HG03442 (cell line): ENCODE measurements around the gene LEMD3.

Experiments
- ATAC-seq: cut with Tn5 transposase; IDR thresholded peaks from one replicate; pipeline ENCODE4 v1.9.1; 2021; ENCODE audit warnings: mild to moderate bottlenecking, moderate library complexity; ENCODE audit not compliant: unreplicated experiment

Gene LEMD3

GRCh38 chr12:65169320-65170208 lies at the start of gene LEMD3:
LEMD3 (plus strand) TSS chr12:65169583; CDS start chr12:65169597, 14 bp downstream.
- ATAC-seq, result peak; percentile 91

- peak; percentile 66 for ATAC-seq
These were observed 48.1 kb upstream of the LEMD3 start, which contains the start of gene WIF1 for GRCh38 chr12:65121049-65121955. WIF1 (minus strand) TSS chr12:65121305; CDS start chr12:65121191, 114 bp downstream.

- ATAC-seq, result no peak
These were observed 47.4 kb upstream of the LEMD3 start for GRCh38 chr12:65121956-65122469.

- ATAC-seq, result no peak
These were observed 46.7 kb upstream of the LEMD3 start for GRCh38 chr12:65122703-65123102.

GRCh38 chr12:65123435-65124063 lies 45.8 kb upstream of the LEMD3 start:
- ATAC-seq, result no peak

GRCh38 chr12:65125247-65125646 lies 44.1 kb upstream of the LEMD3 start:
- no peak for ATAC-seq

GRCh38 chr12:65125975-65126374 lies 43.4 kb upstream of the LEMD3 start:
- ATAC-seq, result no peak

GRCh38 chr12:65126482-65126881 lies 42.9 kb upstream of the LEMD3 start:
- ATAC-seq, result no peak

- no peak for ATAC-seq
These were observed 35.5 kb upstream of the LEMD3 start for GRCh38 chr12:65133879-65134278.

GRCh38 chr12:65139389-65139788 lies 30.0 kb upstream of the LEMD3 start:
- ATAC-seq, result no peak

GRCh38 chr12:65140738-65141137 lies 28.6 kb upstream of the LEMD3 start:
- no peak for ATAC-seq

- ATAC-seq, result no peak
These were observed 22.0 kb upstream of the LEMD3 start for GRCh38 chr12:65147312-65147905.

- ATAC-seq, result no peak
These were observed 17.4 kb upstream of the LEMD3 start for GRCh38 chr12:65152012-65152411.

- no peak for ATAC-seq
These were observed 16.8 kb upstream of the LEMD3 start for GRCh38 chr12:65152596-65152995.

GRCh38 chr12:65155784-65156183 lies 13.6 kb upstream of the LEMD3 start:
- ATAC-seq, result peak; percentile 36

- ATAC-seq, result peak; percentile 90
These were observed 13.0 kb upstream of the LEMD3 start for GRCh38 chr12:65156366-65156841.

- ATAC-seq, result no peak
These were observed 12.3 kb upstream of the LEMD3 start for GRCh38 chr12:65157091-65157490.

- peak; percentile 68 for ATAC-seq
These were observed 6.8 kb upstream of the LEMD3 start for GRCh38 chr12:65162609-65163008.

GRCh38 chr12:65164244-65164643 lies 5.1 kb upstream of the LEMD3 start:
- ATAC-seq, result no peak

- no peak for ATAC-seq
These were observed 4.6 kb upstream of the LEMD3 start for GRCh38 chr12:65164774-65165173.
